HEK293T (cell line): ENCODE measurements around the gene RTN4RL1.

ENCODE experiments used
- BHLHE40 ChIP-seq: fragments of 450-650 bp; IDR thresholded peaks from 2 replicates; pipeline ENCODE4 v1.6.1; 2016; ENCODE audit warnings: mild to moderate bottlenecking, moderate library complexity, borderline replicate concordance
- FOXK2 ChIP-seq: fragments of 450-650 bp; IDR thresholded peaks from 2 replicates; pipeline ENCODE4 v1.6.1; 2016; ENCODE audit warnings: mild to moderate bottlenecking
- HDGF ChIP-seq: fragments of 450-650 bp; IDR thresholded peaks from 2 replicates; pipeline ENCODE4 v1.6.1; 2017; ENCODE audit warnings: antibody characterized with exemption, borderline replicate concordance
- SUZ12 ChIP-seq: fragments of 450-650 bp; IDR thresholded peaks from 2 replicates; pipeline ENCODE4 v1.6.1; 2016; ENCODE audit warnings: mild to moderate bottlenecking

DNA sequence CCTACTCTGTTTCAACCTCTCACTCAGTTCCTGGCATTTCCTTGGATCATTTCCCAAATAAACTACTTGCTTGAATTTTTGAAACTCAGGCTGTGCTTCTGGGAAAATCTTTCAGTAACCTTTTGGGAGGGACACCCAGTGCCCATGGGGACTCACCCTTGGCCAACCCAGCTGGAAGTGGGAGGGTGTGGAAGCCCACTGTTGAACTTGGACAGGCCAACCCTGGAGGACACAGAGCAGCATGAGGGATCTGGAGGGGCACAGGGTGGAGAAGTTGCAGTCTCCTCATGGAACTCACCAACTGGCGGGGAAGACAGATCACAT lies 11.2 kb downstream of the RTN4RL1 start:
- TF ChIP-seq HDGF (no peak), FOXK2 (no peak), SUZ12 (no peak), BHLHE40 (no peak)
